Measurements from ENCODE around the gene RASGRF2.

RASGRF2 gene

DNA sequence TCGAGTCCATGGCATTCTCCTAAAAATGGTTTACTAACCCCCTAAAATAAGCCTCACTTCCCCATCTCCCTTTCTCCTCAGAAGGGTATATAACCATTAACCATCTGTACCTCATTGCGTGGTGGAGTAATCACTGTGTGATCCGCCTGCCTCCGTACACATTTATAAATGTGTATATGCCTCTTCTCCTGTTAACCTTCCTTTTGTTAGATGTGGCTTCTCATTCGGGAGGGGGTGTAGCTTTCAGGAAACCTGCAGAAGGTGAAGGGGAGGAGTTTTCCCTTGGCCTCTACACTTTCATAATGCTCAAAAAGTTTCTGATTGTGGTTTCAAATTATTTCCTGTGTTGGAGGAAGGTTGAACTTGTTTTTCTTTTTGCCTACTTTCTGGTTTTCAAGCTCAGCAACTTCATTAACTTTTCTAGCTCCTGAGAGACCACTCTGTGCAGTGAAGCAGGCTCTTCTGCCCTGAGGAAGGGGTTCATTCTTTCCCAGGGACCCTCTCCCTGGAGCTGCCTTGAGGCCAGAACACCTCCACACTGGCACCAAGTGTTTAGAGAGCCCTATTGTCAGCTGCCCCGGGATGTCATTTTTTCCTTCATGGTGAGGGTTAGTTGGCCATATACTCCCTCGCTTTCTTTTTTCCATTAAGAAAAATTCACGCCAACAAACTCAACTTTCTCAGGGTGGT lies 46.9 kb downstream of the RASGRF2 start:
- Histone ChIP-seq H3K79me2 (no peaks in the 10 kb centered on the region), H2AFZ (no peak overlapping the region), H3K9ac (no peak overlapping the region), H3K27ac (no peak overlapping the region), H3K4me2 (ENCODE audit: low read length) (no peak overlapping the region), H3K9me3 (ENCODE audit: control insufficient read depth, low read length) (no peaks in the 10 kb centered on the region), H3K27me3 (ENCODE audit: control insufficient read depth, insufficient read depth, low read length) (no peaks in the 10 kb centered on the region), H3K4me1 (no peaks in the 10 kb centered on the region), H3K4me3 (ENCODE audit: low read depth, low read length) (no peak overlapping the region), H3K36me3 (ENCODE audit: control insufficient read depth, insufficient read depth, low read length) (no peaks in the 10 kb centered on the region)
- TF ChIP-seq, protein P1, sequence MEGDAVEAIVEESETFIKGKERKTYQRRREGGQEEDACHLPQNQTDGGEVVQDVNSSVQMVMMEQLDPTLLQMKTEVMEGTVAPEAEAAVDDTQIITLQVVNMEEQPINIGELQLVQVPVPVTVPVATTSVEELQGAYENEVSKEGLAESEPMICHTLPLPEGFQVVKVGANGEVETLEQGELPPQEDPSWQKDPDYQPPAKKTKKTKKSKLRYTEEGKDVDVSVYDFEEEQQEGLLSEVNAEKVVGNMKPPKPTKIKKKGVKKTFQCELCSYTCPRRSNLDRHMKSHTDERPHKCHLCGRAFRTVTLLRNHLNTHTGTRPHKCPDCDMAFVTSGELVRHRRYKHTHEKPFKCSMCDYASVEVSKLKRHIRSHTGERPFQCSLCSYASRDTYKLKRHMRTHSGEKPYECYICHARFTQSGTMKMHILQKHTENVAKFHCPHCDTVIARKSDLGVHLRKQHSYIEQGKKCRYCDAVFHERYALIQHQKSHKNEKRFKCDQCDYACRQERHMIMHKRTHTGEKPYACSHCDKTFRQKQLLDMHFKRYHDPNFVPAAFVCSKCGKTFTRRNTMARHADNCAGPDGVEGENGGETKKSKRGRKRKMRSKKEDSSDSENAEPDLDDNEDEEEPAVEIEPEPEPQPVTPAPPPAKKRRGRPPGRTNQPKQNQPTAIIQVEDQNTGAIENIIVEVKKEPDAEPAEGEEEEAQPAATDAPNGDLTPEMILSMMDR (IDR thresholded peaks at IDR 0.05): no peak

DNA sequence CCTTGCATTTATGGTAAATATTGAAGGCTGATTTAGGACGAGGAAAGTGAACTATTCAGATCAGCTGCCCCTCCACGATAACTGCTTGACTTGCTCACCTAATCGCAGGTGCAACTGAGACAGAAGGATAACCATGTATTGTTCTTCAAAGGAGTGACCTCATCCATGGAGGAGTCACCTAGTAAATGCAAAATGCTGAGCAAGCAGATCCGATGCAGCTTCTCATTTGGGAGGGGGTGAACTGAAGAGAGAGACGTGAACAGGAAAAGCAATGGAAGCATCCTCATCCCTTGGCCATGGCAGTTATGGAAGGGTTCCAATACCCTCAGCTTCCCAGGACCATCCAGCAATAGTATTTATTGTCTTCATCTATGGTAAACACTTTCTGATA lies 47.5 kb downstream of the RASGRF2 start:
- Histone ChIP-seq H3K4me3 (ENCODE audit: low read depth, low read length) (no peak overlapping the region), H2AFZ (no peak overlapping the region), H3K36me3 (ENCODE audit: control insufficient read depth, insufficient read depth, low read length) (no peaks in the 10 kb centered on the region), H3K27me3 (ENCODE audit: control insufficient read depth, insufficient read depth, low read length) (no peaks in the 10 kb centered on the region), H3K9me3 (ENCODE audit: control insufficient read depth, low read length) (no peaks in the 10 kb centered on the region), H3K27ac (no peak overlapping the region), H3K79me2 (no peaks in the 10 kb centered on the region), H3K4me2 (ENCODE audit: low read length) (no peak overlapping the region), H3K9ac (no peak overlapping the region), H3K4me1 (no peaks in the 10 kb centered on the region)
- TF ChIP-seq, protein P1 (IDR thresholded peaks at IDR 0.05): no peak

DNA sequence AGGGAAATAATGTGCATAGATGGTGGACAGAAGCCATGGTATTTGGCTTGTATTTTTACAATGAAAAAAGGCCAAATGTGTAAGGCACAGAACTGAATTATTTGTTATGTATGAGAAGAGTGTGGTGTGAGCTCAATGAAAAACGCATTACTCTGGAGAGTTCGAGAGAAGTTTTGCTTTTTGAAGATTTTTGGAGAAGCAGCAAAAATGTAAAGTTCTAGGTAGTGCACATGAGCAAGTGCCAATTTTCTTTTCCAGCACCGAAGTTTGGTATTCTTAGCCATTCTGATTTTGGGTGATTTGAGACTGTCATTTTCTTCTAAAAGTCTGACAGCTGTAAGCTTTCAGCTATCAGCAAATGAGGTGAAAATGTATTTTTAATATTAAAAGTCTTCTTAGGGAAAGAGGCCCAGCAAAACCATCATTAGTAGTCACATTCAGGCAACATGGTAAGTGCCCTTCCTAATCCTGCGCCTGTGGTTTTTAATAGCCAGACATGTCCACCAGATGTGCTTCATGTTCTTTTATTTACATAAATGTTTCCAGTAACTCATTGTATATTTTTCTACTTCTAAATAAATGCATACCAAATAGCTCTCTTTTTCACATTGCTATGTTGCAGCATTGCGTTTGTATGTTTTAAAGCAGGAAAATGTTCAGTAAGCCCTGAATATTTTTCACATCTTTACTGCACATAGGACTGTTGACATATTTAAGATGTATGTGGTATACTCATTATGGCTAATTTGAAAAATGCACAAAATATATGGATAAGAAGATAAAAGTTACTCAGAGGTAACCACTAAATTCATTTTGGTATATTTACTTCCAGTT lies 50.4 kb downstream of the RASGRF2 start:
- Histone ChIP-seq H3K27ac (no peak overlapping the region), H3K79me2 (no peaks in the 10 kb centered on the region), H3K4me1 (no peaks in the 10 kb centered on the region), H3K27me3 (ENCODE audit: control insufficient read depth, insufficient read depth, low read length) (no peaks in the 10 kb centered on the region), H3K9me3 (ENCODE audit: control insufficient read depth, low read length) (no peaks in the 10 kb centered on the region), H3K4me2 (ENCODE audit: low read length) (no peak overlapping the region), H2AFZ (no peak overlapping the region), H3K36me3 (ENCODE audit: control insufficient read depth, insufficient read depth, low read length) (no peaks in the 10 kb centered on the region), H3K9ac (no peak overlapping the region), H3K4me3 (ENCODE audit: low read depth, low read length) (no peak overlapping the region)
- TF ChIP-seq, protein P1 (IDR thresholded peaks at IDR 0.05): no peak

DNA sequence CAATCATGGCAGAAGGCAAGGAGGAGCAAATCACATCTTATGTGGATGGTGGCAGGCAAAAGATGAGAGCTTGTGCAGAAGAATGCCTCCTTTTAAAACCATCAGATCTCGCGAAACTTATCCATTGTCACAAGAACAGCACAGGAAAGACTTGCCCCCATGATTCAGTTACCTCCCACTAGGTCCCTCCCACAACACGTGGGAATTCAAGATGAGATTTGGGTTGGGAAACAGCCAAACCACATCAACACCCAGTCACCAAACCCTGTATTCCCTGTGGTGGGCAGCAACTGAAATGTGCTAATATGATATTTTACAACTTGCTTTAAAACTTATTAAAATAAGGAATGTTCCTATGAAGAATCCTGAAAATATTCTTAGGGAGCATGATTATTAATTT lies 54.2 kb downstream of the RASGRF2 start:
- Histone ChIP-seq H3K79me2 (no peaks in the 10 kb centered on the region), H3K4me2 (ENCODE audit: low read length) (no peak overlapping the region), H2AFZ (no peak overlapping the region), H3K27ac (no peak overlapping the region), H3K4me1 (no peaks in the 10 kb centered on the region), H3K9me3 (ENCODE audit: control insufficient read depth, low read length) (no peaks in the 10 kb centered on the region), H3K9ac (no peak overlapping the region), H3K27me3 (ENCODE audit: control insufficient read depth, insufficient read depth, low read length) (no peaks in the 10 kb centered on the region), H3K36me3 (ENCODE audit: control insufficient read depth, insufficient read depth, low read length) (no peaks in the 10 kb centered on the region), H3K4me3 (ENCODE audit: low read depth, low read length) (no peak overlapping the region)
- TF ChIP-seq, protein P1 (IDR thresholded peaks at IDR 0.05): no peak

Measured in parathyroid adenoma (tissue), 2 donors.